Smooth muscle cell (in vitro differentiated cells): Measurements from ENCODE around the gene GYS1. TPM values are rescaled to one million over a fixed set of nuclear protein-coding genes. Genes with fewer than 3 reads are reported as not detected.

ENCODE experiments used
- DNase-seq: peaks from one replicate; lab custom pipeline; 2025; ENCODE audit not compliant: unreplicated experiment; lab: John Stamatoyannopoulos, UW
- H2AFZ ChIP-seq: fragments of 200-600 bp; sonication (generic); 2 replicates; pipeline ENCODE4 v1.6.0; 2016; ENCODE audit warnings: antibody characterized with exemption, low read depth, mild to moderate bottlenecking
- H3F3A ChIP-seq: fragments of 200-600 bp; sonication (generic); 2 replicates; pipeline ENCODE4 v1.6.0; 2017; ENCODE audit warnings: antibody characterized with exemption, low read depth
- H3K27ac ChIP-seq: fragments of 200-600 bp; sonication (generic); 2 replicates; pipeline ENCODE4 v1.5.1; 2016; ENCODE audit warnings: low read depth, mild to moderate bottlenecking
- H3K27me3 ChIP-seq: fragments of 200-600 bp; sonication (generic); 2 replicates; pipeline ENCODE4 v1.6.1; 2016; ENCODE audit warnings: low read depth, mild to moderate bottlenecking
- H3K36me3 ChIP-seq: fragments of 200-600 bp; sonication (generic); 2 replicates; pipeline ENCODE4 v1.5.1; 2016; ENCODE audit warnings: low read depth
- H3K4me1 ChIP-seq: fragments of 200-600 bp; sonication (generic); 2 replicates; pipeline ENCODE4 v1.5.1; 2016; ENCODE audit warnings: low read depth
- H3K4me2 ChIP-seq: fragments of 200-600 bp; sonication (generic); 2 replicates; pipeline ENCODE4 v1.6.0; 2016; ENCODE audit warnings: mild to moderate bottlenecking
- H3K4me3 ChIP-seq: fragments of 200-600 bp; sonication (generic); 2 replicates; pipeline ENCODE4 v1.5.1; 2016; ENCODE audit warnings: mild to moderate bottlenecking
- H3K79me2 ChIP-seq: fragments of 200-600 bp; sonication (generic); 2 replicates; pipeline ENCODE4 v1.6.0; 2016; ENCODE audit warnings: low read depth, mild to moderate bottlenecking
- H3K9ac ChIP-seq: fragments of 200-600 bp; sonication (generic); 2 replicates; pipeline ENCODE4 v1.6.0; 2016; ENCODE audit warnings: low read depth
- H3K9me3 ChIP-seq: fragments of 200-600 bp; sonication (generic); replicated peaks from 2 replicates; pipeline ENCODE4 v1.5.1; 2016; ENCODE audit warnings: low read depth
- H4K20me1 ChIP-seq: fragments of 200-600 bp; sonication (generic); 2 replicates; pipeline ENCODE4 v1.6.0; 2016; ENCODE audit warnings: low read depth
- CTCF ChIP-seq: fragments of 200-600 bp; sonication (generic); IDR thresholded peaks from 2 replicates; pipeline ENCODE4 v1.5.1; 2017; ENCODE audit warnings: borderline replicate concordance, mild to moderate bottlenecking, antibody characterized with exemption; ENCODE audit not compliant: insufficient read depth, poor library complexity, severe bottlenecking
- WGBS: methylation state at CpG from one replicate; pipeline ENCODE4 v1.1.7; 2016; ENCODE audit warnings: low lambda C conversion rate; 5-methylcytosine and 5-hydroxymethylcytosine counted together
- polyA plus RNA-seq: library from polyadenylated mRNA; unstranded; fragments of >200 nt; fragmentation: Nextera tagmentation; extraction: Ambion mirVana; gene quantifications from 2 replicates; pipeline ENCODE4 v1.2.1, GENCODE V29; 2016
- total RNA-seq: library from RNA; depleted of rRNA; stranded (reverse); fragments of >200 nt; gene quantifications from 2 replicates; pipeline ENCODE4 v1.2.3, GENCODE V29; 2014

Gene GYS1
- total and polyA plus RNA-seq, 2 experiments from 2014 or later, result 58.1 to 82.6 TPM

- 55% methylated on average over 16 of the region's 16 CpGs for WGBS
These were observed 37.7 kb downstream of the GYS1 start for GRCh38 chr19:48955308-48955958.

DNA sequence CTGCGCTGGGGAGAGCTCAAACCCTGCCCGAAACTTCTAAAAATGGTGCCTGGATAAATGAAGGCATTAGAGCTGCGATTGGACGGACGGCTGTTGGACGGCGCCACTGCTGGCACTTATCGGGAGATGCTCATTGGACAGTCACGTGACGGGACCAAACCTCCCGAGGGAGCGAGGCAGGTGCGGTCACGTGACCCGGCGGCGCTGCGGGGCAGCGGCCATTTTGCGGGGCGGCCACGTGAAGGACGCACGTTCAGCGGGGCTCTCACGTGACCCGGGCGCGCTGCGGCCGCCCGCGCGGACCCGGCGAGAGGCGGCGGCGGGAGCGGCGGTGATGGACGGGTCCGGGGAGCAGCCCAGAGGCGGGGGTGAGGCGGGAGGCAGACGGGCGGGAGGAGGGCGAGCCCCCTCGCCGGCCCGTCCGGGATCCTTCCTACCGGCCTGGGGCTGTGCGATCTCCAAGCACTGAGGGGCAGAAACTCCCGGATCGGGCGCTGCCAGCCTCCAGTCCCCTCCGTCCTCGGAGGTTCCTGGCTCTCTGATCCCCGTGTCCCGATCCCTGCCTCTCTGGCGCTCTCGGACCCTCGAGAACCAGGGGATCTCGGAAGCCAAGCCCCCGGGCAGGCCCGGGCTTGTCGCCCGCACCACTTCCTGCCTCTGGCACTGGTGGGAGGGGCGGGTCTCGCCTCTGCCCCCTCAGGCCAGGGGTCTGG, 38.4 kb downstream of the GYS1 start, which contains the start of gene BAX:
TSS of gene BAX (plus strand) at position 281 of the 713 bp plus-strand sequence. CDS start at position 335, 54 bp downstream.
- Histone ChIP-seq H3K79me2 (peaks cover 33% of the 10 kb centered on the region), H3K4me2 (peak within 1 kb of the TSS; percentile 96), H3F3A (peaks cover 3% of the 10 kb centered on the region), H4K20me1 (no peaks in the 10 kb centered on the region), H3K4me1 (peaks cover 7% of the 10 kb centered on the region), H3K27me3 (no peaks in the 10 kb centered on the region), H3K9ac (peak within 1 kb of the TSS; percentile 97), H3K27ac (peak within 1 kb of the TSS; percentile 95), H2AFZ (no peak within 1 kb of the TSS), H3K9me3 (no peaks in the 10 kb centered on the region), H3K4me3 (peak within 1 kb of the TSS; percentile 82), H3K36me3 (no peaks in the 10 kb centered on the region)
- TF ChIP-seq CTCF, result no peak
- WGBS, result under 1% methylated on average over 48 of the region's 71 CpGs
- DNase-seq, result peak; percentile 61

More at GRCh38 chr19:48955308-48955958, 37.7 kb downstream of the GYS1 start:
- Histone ChIP-seq H3K79me2 (peaks cover 33% of the 10 kb centered on the region), H3K36me3 (no peaks in the 10 kb centered on the region), H3F3A (peaks cover 7% of the 10 kb centered on the region), H3K4me1 (peaks cover 7% of the 10 kb centered on the region), H3K27ac (peak overlapping the region; percentile 95), H3K4me3 (peak overlapping the region; percentile 82), H3K9ac (peak overlapping the region; percentile 97), H3K9me3 (no peaks in the 10 kb centered on the region), H3K27me3 (no peaks in the 10 kb centered on the region), H3K4me2 (peak overlapping the region; percentile 96), H4K20me1 (no peaks in the 10 kb centered on the region), H2AFZ (no peak overlapping the region)
- no peak for TF ChIP-seq CTCF
- no peak for DNase-seq

GRCh38 chr19:48953990-48954594, 39.0 kb downstream of the GYS1 start:
- H3K79me2 ChIP-seq, result peaks cover 33% of the 10 kb centered on the region
- H3K27ac ChIP-seq, result peak overlapping the region; percentile 95
- no peak for DNase-seq
- H3K27me3 ChIP-seq, result no peaks in the 10 kb centered on the region
- no peak overlapping the region for H2AFZ ChIP-seq
- H4K20me1 ChIP-seq, result no peaks in the 10 kb centered on the region
- WGBS, result 60% methylated on average over 11 of the region's 11 CpGs
- H3K4me2 ChIP-seq, result peak overlapping the region; percentile 96
- no peak for TF ChIP-seq CTCF
- H3K4me1 ChIP-seq, result peaks cover 7% of the 10 kb centered on the region
- H3K36me3 ChIP-seq, result no peaks in the 10 kb centered on the region
- no peak overlapping the region for H3K9ac ChIP-seq
- H3K4me3 ChIP-seq, result peak overlapping the region; percentile 82
- H3F3A ChIP-seq, result peaks cover 3% of the 10 kb centered on the region
- no peaks in the 10 kb centered on the region for H3K9me3 ChIP-seq
